HepG2 (cell line): Measurements from ENCODE around the gene CA11. TPM values are rescaled to one million over a fixed set of nuclear protein-coding genes. Genes with fewer than 3 reads are reported as not detected.

Source experiments
- ATAC-seq: fragments of 200-7000 bp; cut with Tn5 transposase; 3 replicates; pipeline ENCODE4 v1.9.1; 2020; ENCODE audit warnings: mild to moderate bottlenecking, moderate library complexity
- BruUV-seq: library from RNA; stranded (reverse); fragments of 400-500 nt; replicated peaks from 2 replicates; lab custom pipeline; 2021; lab: Mats Ljungman, UMichigan
- CTCF ChIA-PET: fragments of 300-600 bp; formaldehyde crosslinking; extraction: SDS; loops from one replicate; lab custom pipeline; 2021; ENCODE audit warnings: low total read pairs, inconsistent platforms, low intra/inter-chr PET ratio; lab: Yijun Ruan, JAX
- POLR2A ChIA-PET: fragments of 350-600 bp; sonication (Branson Sonifier 250); formaldehyde crosslinking; loops from one replicate; lab custom pipeline; 2020; ENCODE audit warnings: antibody characterized with exemption, inconsistent platforms; lab: Yijun Ruan, JAX
- DNase-seq: peaks from one replicate; pipeline ENCODE4 v3.0.0-alpha.2; 2015; ENCODE audit warnings: low spot score
- FAIRE-seq: peaks from 3 replicates; lab custom pipeline; 2011; peaks lifted over from hg19 to GRCh38; lab: Jason Lieb, UNC
- H2AFZ ChIP-seq: one replicate; pipeline ENCODE4 v1.6.1; 2011; ENCODE audit warnings: low read length, inconsistent platforms
- H3K27ac ChIP-seq: fragments of 300-600 bp; 3 replicates; pipeline ENCODE4 v1.8.0; 2011; ENCODE audit warnings: mixed run types, mild to moderate bottlenecking, mixed read lengths, low read length, inconsistent platforms; ENCODE audit not compliant: insufficient read depth; ENCODE audit errors: extremely low read length
- H3K27me3 ChIP-seq, 2 experiments: fragments of 200-600 bp in 1 of 2; 2 replicates in 1 of 2; 3 replicates in 1 of 2; pipeline versions ENCODE4 v1.6.0 to v1.8.0; 2011; ENCODE audit warnings: low read length in 2 of 2, mild to moderate bottlenecking in 2 of 2, moderate library complexity in 2 of 2, inconsistent platforms in 1 of 2; ENCODE audit not compliant: insufficient read depth in 2 of 2, control insufficient read depth in 1 of 2
- H3K36me3 ChIP-seq, 2 experiments: fragments of 200-600 bp in 1 of 2; replicated peaks in 1 of 2; 2 replicates in 1 of 2; 3 replicates in 1 of 2; pipeline versions ENCODE4 v1.5.1 to v1.8.0; 2011; ENCODE audit warnings: low read length in 2 of 2, inconsistent platforms in 1 of 2; ENCODE audit not compliant: insufficient read depth in 2 of 2, control insufficient read depth in 1 of 2
- H3K4me1 ChIP-seq: 2 replicates; pipeline ENCODE4 v1.5.1; 2012; ENCODE audit warnings: low read length, inconsistent platforms; ENCODE audit not compliant: insufficient read depth
- H3K4me2 ChIP-seq: 2 replicates; pipeline ENCODE4 v1.6.0; 2011; ENCODE audit warnings: low read depth, low read length, inconsistent platforms
- H3K4me3 ChIP-seq, 3 experiments: fragments of 200-600 bp in 1 of 3; sonication (generic), shearing (Covaris generic) in 1 of 3; replicated peaks in 1 of 3; 2 replicates each; pipeline ENCODE4 v1.5.1; 2011 to 2016; ENCODE audit warnings: low read length in 3 of 3, inconsistent platforms in 2 of 3, low read depth in 2 of 3, mild to moderate bottlenecking in 2 of 3, control low read depth in 1 of 3, mixed read lengths in 1 of 3; ENCODE audit not compliant: insufficient read depth in 1 of 3
- H3K79me2 ChIP-seq: one replicate; pipeline ENCODE4 v1.6.1; 2011; ENCODE audit warnings: low read length, inconsistent platforms; ENCODE audit not compliant: insufficient read depth
- H3K9ac ChIP-seq: 2 replicates; pipeline ENCODE4 v1.6.0; 2011; ENCODE audit warnings: mild to moderate bottlenecking, low read depth, low read length, inconsistent platforms; ENCODE audit not compliant: insufficient read depth
- H3K9me3 ChIP-seq: 2 replicates; pipeline ENCODE4 v1.5.1; 2012; ENCODE audit warnings: mild to moderate bottlenecking, low read length
- H4K20me1 ChIP-seq: 2 replicates; pipeline ENCODE4 v1.6.0; 2011; ENCODE audit warnings: inconsistent platforms, mild to moderate bottlenecking, low read length, moderate library complexity; ENCODE audit not compliant: insufficient read depth
- CENPX ChIP-seq: sonication (generic); formaldehyde crosslinking; IDR thresholded peaks from 2 replicates; pipeline ENCODE4 v1.9.0; 2021; ENCODE audit warnings: mild to moderate bottlenecking, missing genetic modification reagents, moderate library complexity
- CERS6 ChIP-seq: sonication (generic); formaldehyde crosslinking; IDR thresholded peaks from 2 replicates; pipeline ENCODE4 v1.5.0; 2020; ENCODE audit warnings: missing genetic modification reagents
- DMTF1 ChIP-seq: sonication (generic); formaldehyde crosslinking; IDR thresholded peaks from 2 replicates; pipeline ENCODE4 v1.4.0; 2020; ENCODE audit warnings: mild to moderate bottlenecking, missing genetic modification reagents
- HDAC2 ChIP-seq: sonication (generic); formaldehyde crosslinking; IDR thresholded peaks from 2 replicates; pipeline ENCODE4 v1.4.0; 2020; ENCODE audit warnings: missing genetic modification reagents
- HNF4A ChIP-seq: sonication (generic); formaldehyde crosslinking; IDR thresholded peaks from 2 replicates; pipeline ENCODE4 v1.4.0; 2020; ENCODE audit warnings: missing genetic modification reagents
- PATZ1 ChIP-seq: sonication (generic); formaldehyde crosslinking; IDR thresholded peaks from 2 replicates; pipeline ENCODE4 v1.4.0; 2020; ENCODE audit warnings: missing genetic modification reagents
- REXO4 ChIP-seq: sonication (generic); formaldehyde crosslinking; IDR thresholded peaks from 2 replicates; pipeline ENCODE4 v1.8.0; 2022; ENCODE audit warnings: missing genetic modification reagents, mild to moderate bottlenecking, borderline replicate concordance
- SYNCRIP ChIP-seq: fragments of 200-400 bp; formaldehyde crosslinking; IDR thresholded peaks from 2 replicates; pipeline ENCODE4 v1.6.1; 2018; ENCODE audit warnings: mild to moderate bottlenecking, low read depth, low read length; ENCODE audit not compliant: insufficient read depth
- TBP ChIP-seq: sonication (generic); formaldehyde crosslinking; IDR thresholded peaks from 2 replicates; pipeline ENCODE4 v1.5.0; 2020; ENCODE audit warnings: missing genetic modification reagents
- TFAP4 ChIP-seq: sonication (generic); IDR thresholded peaks from 2 replicates; pipeline ENCODE4 v1.6.1; 2016; ENCODE audit warnings: low read depth, borderline replicate concordance
- ZMYM2 ChIP-seq: sonication (generic); formaldehyde crosslinking; IDR thresholded peaks from 2 replicates; pipeline ENCODE4 v1.8.0; 2022; ENCODE audit warnings: mild to moderate bottlenecking, missing genetic modification reagents
- ZNF3 ChIP-seq: IDR thresholded peaks from 2 replicates; pipeline ENCODE4 v1.7.0; 2017; ENCODE audit warnings: inconsistent platforms
- ZNF800 ChIP-seq: sonication (generic); formaldehyde crosslinking; IDR thresholded peaks from 2 replicates; pipeline ENCODE4 v1.4.0; 2020; ENCODE audit warnings: missing genetic modification reagents
- ZNF878 ChIP-seq: sonication (generic); formaldehyde crosslinking; IDR thresholded peaks from 2 replicates; pipeline ENCODE4 v1.8.1; 2023; ENCODE audit warnings: mild to moderate bottlenecking, missing genetic modification reagents, moderate library complexity
- WGBS: methylation state at CpG from one replicate; pipeline ENCODE4 v1.1.6; 2017; ENCODE audit warnings: low lambda C conversion rate; 5-methylcytosine and 5-hydroxymethylcytosine counted together
- in situ Hi-C: cut with HindIII; loops from 2 replicates; pipeline ENCODE4 v1.10.0; 2017; ENCODE audit warnings: low pct_unique_long_range_greater_than_20kb; ENCODE audit not compliant: extremely low pct_ligation_motif_present
- intact Hi-C: fragments of 100-400 bp; cut with micrococcal nuclease; formaldehyde crosslinking; loops from one replicate; pipeline ENCODE4 v1.10.0; 2022; ENCODE audit not compliant: unreplicated experiment
- polyA plus RNA-seq, 8 experiments: library from polyadenylated mRNA; depleted of rRNA in 3 of 8; stranded (reverse) in 7 of 8; unstranded in 1 of 8; fragments of >200 nt; fragmentation: Illumina TruSeq in 4 of 8; extraction: Trizol in 4 of 8; gene quantifications; 2 replicates each; pipeline versions ENCODE4 v1.2.1 to v1.2.3, GENCODE V29; 2011 to 2016; ENCODE audit warnings: low read depth in 4 of 8, missing spikeins in 1 of 8, mixed read lengths in 1 of 8; ENCODE audit not compliant: insufficient read depth in 1 of 8
- total RNA-seq, 5 experiments: library from RNA; depleted of rRNA; stranded (reverse); fragments of >200 nt; fragmentation: Illumina TruSeq; extraction: Trizol; gene quantifications; 2 replicates each; pipeline ENCODE4 v1.2.3, GENCODE V29; 2016; ENCODE audit warnings: low read depth in 1 of 5

CA11 gene
- total and polyA plus RNA-seq, 2 of the 13 experiments (the other 11 are each of a cell fraction or from before 2014, with no cell fraction given): 0.41 to 0.58 TPM

- TF ChIP-seq PATZ1 (CRISPR knock-in tag) (no peak), ZNF3 (CRISPR knock-in tag) (no peak), ZMYM2 (CRISPR knock-in tag) (no peak)
Measured at GRCh38 chr19:48651683-48652048, 5.7 kb upstream of the CA11 start (continued).

GRCh38 chr19:48650974-48651682, 5.1 kb upstream of the CA11 start:
- ATAC-seq (no peak), FAIRE-seq (no peak), DNase-seq (peak; percentile 48)
- Histone ChIP-seq H4K20me1 (no peaks in the 10 kb centered on the region), H3K27me3 (no peaks in the 10 kb centered on the region), H3K27ac (no peak overlapping the region), H3K4me1 (peaks cover 16% of the 10 kb centered on the region), H3K79me2 (no peaks in the 10 kb centered on the region), H3K36me3 (no peaks in the 10 kb centered on the region), H3K9ac (no peak overlapping the region), H3K9me3 (no peaks in the 10 kb centered on the region), H3K4me2 (no peak overlapping the region), H3K4me3 (no peak overlapping the region), H2AFZ (no peak overlapping the region)
- in situ Hi-C loops (no loop called here), intact Hi-C loops (no loop called here)
- no TSS peak for BruUV-seq
- 54% methylated on average over 12 of the region's 12 CpGs for WGBS
- ChIA-PET POLR2A (no interaction called here), CTCF (no interaction called here)
- no peak for TF ChIP-seq SYNCRIP
- no peak for TF ChIP-seq HDAC2 (CRISPR knock-in tag)
- TF ChIP-seq CENPX (CRISPR knock-in tag): no peak
- no peak for TF ChIP-seq ZNF800 (CRISPR knock-in tag)
- peak; percentile 58 for TF ChIP-seq HNF4A (CRISPR knock-in tag)
- no peak for TF ChIP-seq DMTF1 (CRISPR knock-in tag)
- TF ChIP-seq REXO4 (CRISPR knock-in tag): no peak
- TF ChIP-seq TBP (CRISPR knock-in tag): no peak
- no peak for TF ChIP-seq ZNF878 (CRISPR knock-in tag)
- no peak for TF ChIP-seq TFAP4
- TF ChIP-seq CERS6 (CRISPR knock-in tag): no peak
